Measurements from ENCODE around the gene IGSF8. TPM values are rescaled to one million over a fixed set of nuclear protein-coding genes. Genes with fewer than 3 reads are reported as not detected.

The IGSF8 gene
- total RNA-seq, 1 donor from 2014 or later = 33.2 TPM

DNA sequence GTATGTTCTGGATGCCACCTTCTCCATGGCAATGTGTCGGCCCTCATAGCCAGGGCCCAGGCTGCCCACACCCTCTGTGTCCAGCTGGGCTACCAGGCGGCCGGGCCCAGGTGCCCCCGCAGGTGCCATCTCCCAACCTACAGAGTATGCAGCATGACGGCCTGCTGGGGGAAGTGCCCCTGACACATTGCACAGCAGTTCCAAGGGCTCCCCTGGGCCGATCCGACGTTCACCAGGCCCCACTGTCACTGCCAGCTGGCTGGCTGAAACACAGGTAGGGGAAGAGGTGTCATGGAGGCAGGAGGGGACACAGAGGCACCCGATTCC, 5.4 kb downstream of the IGSF8 start:
- TF ChIP-seq CTCF (IDR thresholded peaks at IDR 0.05; ENCODE audit: unreplicated experiment) = no peak
- no peaks in the 10 kb centered on the region for H3K9me3 Mint-ChIP-seq
- H3K4me3 Mint-ChIP-seq = no peak overlapping the region
- no peaks in the 10 kb centered on the region for H3K27me3 Mint-ChIP-seq (ENCODE audit: low read depth)
- no peak overlapping the region for H3K27ac Mint-ChIP-seq
- H3K4me1 Mint-ChIP-seq = peaks cover 12% of the 10 kb centered on the region
- no peaks in the 10 kb centered on the region for H3K36me3 Mint-ChIP-seq
- DNase-seq (ENCODE audit: low spot score in 2 of 2, unreplicated experiment in 2 of 2) = no peak

- Mint-ChIP-seq H3K4me3 (no peak overlapping the region), H3K9me3 (no peaks in the 10 kb centered on the region), H3K27ac (no peak overlapping the region), H3K27me3 (ENCODE audit: low read depth) (no peaks in the 10 kb centered on the region), H3K36me3 (no peaks in the 10 kb centered on the region), H3K4me1 (peaks cover 8% of the 10 kb centered on the region)
- no peak for TF ChIP-seq CTCF (IDR thresholded peaks at IDR 0.05; ENCODE audit: unreplicated experiment)
- no peak for DNase-seq (ENCODE audit: low spot score in 2 of 2, unreplicated experiment in 2 of 2)
Measured at GRCh38 chr1:160092366-160093068, 5.9 kb downstream of the IGSF8 start.

DNA sequence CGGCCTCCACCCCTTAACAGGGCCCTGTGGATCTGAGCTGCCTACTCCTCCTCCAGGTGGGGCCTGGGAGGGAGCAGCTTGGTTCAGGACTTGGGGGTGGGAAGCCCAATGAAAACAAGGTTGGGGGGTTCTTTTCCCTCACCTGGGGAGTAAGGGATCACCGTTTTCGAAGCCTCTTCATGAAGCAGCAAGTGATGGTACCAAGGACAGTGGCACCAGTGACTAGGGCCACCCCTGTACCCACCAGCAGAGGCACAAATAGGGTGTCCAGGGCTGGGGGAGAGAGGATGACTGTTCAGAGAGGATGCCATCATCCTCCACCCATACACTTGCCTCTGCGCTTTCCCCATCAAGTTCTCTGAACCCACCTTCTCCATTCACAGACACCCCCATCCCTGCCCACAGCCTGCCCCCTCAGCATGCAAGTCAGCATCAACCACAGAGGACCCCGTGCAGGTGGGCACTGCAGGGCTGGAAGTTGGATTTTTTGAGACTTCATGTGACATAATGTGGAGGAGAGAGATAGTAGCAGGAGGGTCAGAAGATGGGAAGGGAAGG, 6.7 kb downstream of the IGSF8 start:
- TF ChIP-seq CTCF (IDR thresholded peaks at IDR 0.05; ENCODE audit: unreplicated experiment) = no peak
- no peak for DNase-seq (ENCODE audit: low spot score in 2 of 2, unreplicated experiment in 2 of 2)
- Mint-ChIP-seq H3K4me3 (no peak overlapping the region), H3K27ac (no peak overlapping the region), H3K36me3 (peaks cover 5% of the 10 kb centered on the region), H3K4me1 (peaks cover under 1% of the 10 kb centered on the region), H3K27me3 (ENCODE audit: low read depth) (no peaks in the 10 kb centered on the region), H3K9me3 (no peaks in the 10 kb centered on the region)

GRCh38 chr1:160090760-160091159, 7.7 kb downstream of the IGSF8 start:
- H3K4me1 Mint-ChIP-seq = no peaks in the 10 kb centered on the region
- no peak overlapping the region for H3K27ac Mint-ChIP-seq
- peaks cover 5% of the 10 kb centered on the region for H3K27me3 Mint-ChIP-seq (ENCODE audit: low read depth)
- no peak overlapping the region for H3K4me3 Mint-ChIP-seq
- no peaks in the 10 kb centered on the region for H3K9me3 Mint-ChIP-seq
- no peak for DNase-seq (ENCODE audit: low spot score in 2 of 2, unreplicated experiment in 2 of 2)
- H3K36me3 Mint-ChIP-seq = peaks cover 5% of the 10 kb centered on the region
- no peak for TF ChIP-seq CTCF (IDR thresholded peaks at IDR 0.05; ENCODE audit: unreplicated experiment)

- Mint-ChIP-seq H3K9me3 (no peaks in the 10 kb centered on the region), H3K36me3 (peaks cover 5% of the 10 kb centered on the region), H3K27ac (no peak overlapping the region), H3K4me1 (no peaks in the 10 kb centered on the region), H3K27me3 (ENCODE audit: low read depth) (peaks cover 11% of the 10 kb centered on the region), H3K4me3 (no peak overlapping the region)
- DNase-seq (ENCODE audit: low spot score in 2 of 2, unreplicated experiment in 2 of 2) = no peak
- no peak for TF ChIP-seq CTCF (IDR thresholded peaks at IDR 0.05; ENCODE audit: unreplicated experiment)
Measured at GRCh38 chr1:160089883-160090282, 8.5 kb downstream of the IGSF8 start.

Data from mesothelial cell of epicardium (in vitro differentiated cells).